GM19193 (cell line): ENCODE results near the gene DCAF5.

Experiments used
- POLR2A ChIP-seq: IDR thresholded peaks from 4 replicates; pipeline ENCODE4 v1.6.1; 2011; ENCODE audit not compliant: insufficient read depth, insufficient read length; ENCODE audit errors: extremely low read depth

DCAF5 gene

GRCh38 chr14:69027242-69027913 lies 125.5 kb downstream of the DCAF5 start:
- no peak for TF ChIP-seq POLR2A

GRCh38 chr14:69023035-69023434 lies 129.9 kb downstream of the DCAF5 start:
- TF ChIP-seq POLR2A: no peak

GRCh38 chr14:69017706-69018105 lies 135.2 kb downstream of the DCAF5 start:
- no peak for TF ChIP-seq POLR2A

GRCh38 chr14:69014829-69015259 lies 138.1 kb downstream of the DCAF5 start:
- no peak for TF ChIP-seq POLR2A

GRCh38 chr14:69013943-69014782 lies 138.8 kb downstream of the DCAF5 start:
- no peak for TF ChIP-seq POLR2A

- no peak for TF ChIP-seq POLR2A
Measured at GRCh38 chr14:69012256-69012953, 140.5 kb downstream of the DCAF5 start.

GRCh38 chr14:69010648-69011047 lies 142.3 kb downstream of the DCAF5 start:
- TF ChIP-seq POLR2A: no peak

- no peak for TF ChIP-seq POLR2A
Measured at GRCh38 chr14:69008421-69008884, 144.5 kb downstream of the DCAF5 start.

- no peak for TF ChIP-seq POLR2A
Measured at GRCh38 chr14:69006346-69006745, 146.6 kb downstream of the DCAF5 start.

- no peak for TF ChIP-seq POLR2A
Measured at GRCh38 chr14:69005432-69006148, 147.3 kb downstream of the DCAF5 start.

- TF ChIP-seq POLR2A: no peak
Measured at GRCh38 chr14:69004731-69005431, 148.0 kb downstream of the DCAF5 start.

- TF ChIP-seq POLR2A: no peak
Measured at GRCh38 chr14:69003626-69004025, 149.3 kb downstream of the DCAF5 start.

GRCh38 chr14:69002069-69002468 lies 150.8 kb downstream of the DCAF5 start:
- TF ChIP-seq POLR2A: no peak

- TF ChIP-seq POLR2A: no peak
Measured at GRCh38 chr14:69001375-69001774, 151.5 kb downstream of the DCAF5 start.
